HL-60 (cell line): ENCODE data around the gene RBM42.

Experiments used
- GABPA ChIP-seq: IDR thresholded peaks from 2 replicates; pipeline ENCODE4 v1.6.1; 2012; ENCODE audit warnings: low read depth
- POLR2AphosphoS5 ChIP-seq: IDR thresholded peaks from 2 replicates; pipeline ENCODE4 v1.6.1; 2012; ENCODE audit warnings: low read depth
- SPI1 ChIP-seq: IDR thresholded peaks from 2 replicates; pipeline ENCODE4 v1.6.1; 2012; ENCODE audit warnings: low read depth, mild to moderate bottlenecking, borderline replicate concordance
- TF ChIP-seq, protein P1 (sequence below): IDR thresholded peaks from one replicate; pipeline ENCODE4 v1.5.1; 2011; ENCODE audit warnings: low read length, control low read depth, inconsistent platforms; ENCODE audit not compliant: insufficient read depth

DNA sequence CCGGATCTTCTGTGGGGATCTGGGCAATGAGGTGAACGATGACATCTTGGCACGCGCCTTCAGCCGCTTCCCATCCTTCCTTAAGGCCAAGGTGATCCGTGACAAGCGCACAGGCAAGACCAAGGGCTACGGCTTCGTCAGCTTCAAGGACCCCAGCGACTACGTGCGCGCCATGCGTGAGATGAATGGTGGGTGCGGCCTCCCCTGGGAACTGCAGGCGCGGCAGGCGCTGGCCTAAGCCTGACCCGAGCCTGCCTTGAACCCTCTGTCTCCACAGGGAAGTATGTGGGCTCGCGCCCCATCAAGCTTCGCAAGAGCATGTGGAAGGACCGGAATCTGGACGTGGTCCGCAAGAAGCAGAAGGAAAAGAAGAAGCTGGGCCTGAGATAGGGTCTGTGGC is 8.3 kb downstream of the RBM42 start:
- TF ChIP-seq, protein P1, sequence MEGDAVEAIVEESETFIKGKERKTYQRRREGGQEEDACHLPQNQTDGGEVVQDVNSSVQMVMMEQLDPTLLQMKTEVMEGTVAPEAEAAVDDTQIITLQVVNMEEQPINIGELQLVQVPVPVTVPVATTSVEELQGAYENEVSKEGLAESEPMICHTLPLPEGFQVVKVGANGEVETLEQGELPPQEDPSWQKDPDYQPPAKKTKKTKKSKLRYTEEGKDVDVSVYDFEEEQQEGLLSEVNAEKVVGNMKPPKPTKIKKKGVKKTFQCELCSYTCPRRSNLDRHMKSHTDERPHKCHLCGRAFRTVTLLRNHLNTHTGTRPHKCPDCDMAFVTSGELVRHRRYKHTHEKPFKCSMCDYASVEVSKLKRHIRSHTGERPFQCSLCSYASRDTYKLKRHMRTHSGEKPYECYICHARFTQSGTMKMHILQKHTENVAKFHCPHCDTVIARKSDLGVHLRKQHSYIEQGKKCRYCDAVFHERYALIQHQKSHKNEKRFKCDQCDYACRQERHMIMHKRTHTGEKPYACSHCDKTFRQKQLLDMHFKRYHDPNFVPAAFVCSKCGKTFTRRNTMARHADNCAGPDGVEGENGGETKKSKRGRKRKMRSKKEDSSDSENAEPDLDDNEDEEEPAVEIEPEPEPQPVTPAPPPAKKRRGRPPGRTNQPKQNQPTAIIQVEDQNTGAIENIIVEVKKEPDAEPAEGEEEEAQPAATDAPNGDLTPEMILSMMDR = no peak
- TF ChIP-seq POLR2AphosphoS5 (no peak), GABPA (no peak), SPI1 (no peak)
